Measurements from ENCODE around the gene ABCC2. TPM values are rescaled to one million over a fixed set of nuclear protein-coding genes. Genes with fewer than 3 reads are reported as not detected.
"Not testable (repeated sequence)": the region's sequence is repeated elsewhere in the genome, so short reads cannot be mapped to it uniquely, and the experiment has no call there.

Gene ABCC2
- total and polyA plus RNA-seq, 2 donors (not counting 1 experiment from before 2014, with no cell fraction given) = 4.2 to 7.0 TPM

DNA sequence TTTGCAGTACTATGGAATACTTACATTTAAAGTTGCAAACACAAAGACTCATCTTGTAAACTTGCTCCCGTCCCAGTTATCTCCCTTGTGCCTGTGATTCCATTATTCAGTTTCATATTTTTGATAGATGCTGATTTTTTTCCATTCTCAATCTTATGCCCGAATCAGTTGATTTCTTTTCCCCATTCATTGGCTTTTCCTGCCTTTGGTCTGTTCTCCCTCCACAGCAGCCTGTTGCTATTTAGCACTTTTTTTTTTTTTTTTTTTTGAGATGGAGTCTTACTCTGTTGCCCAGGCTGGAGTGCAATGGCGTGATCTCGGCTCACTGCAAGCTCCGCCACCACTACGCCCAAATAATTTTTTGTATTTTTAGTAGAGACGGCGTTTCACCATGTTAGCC is 78.0 kb downstream of the ABCC2 start:
- Mint-ChIP-seq H3K27me3 (peaks cover 15% of the 10 kb centered on the region), H3K4me1 (no peaks in the 10 kb centered on the region), H3K27ac (no peak overlapping the region), H3K9me3 (ENCODE audit: insufficient read depth) (no peaks in the 10 kb centered on the region), H3K4me3 (no peak overlapping the region)
- CTCF ChIA-PET = interaction anchor here (1.2 to 4.9 kb wide), 3 partner anchors 15 to 186 kb away, joined by 4 to 28 read pairs (median 7); no protein-coding TSS in a partner anchor
- ATAC-seq (ENCODE audit: low read depth) (no peak), DNase-seq (no peak)
- Histone ChIP-seq H3K36me3 (replicated peaks in 1 of 2; ENCODE audit: control extremely low read depth in 1 of 2, control insufficient read depth in 1 of 2, extremely low read depth in 1 of 2, insufficient read depth in 2 of 2, low read length in 1 of 2) (no peaks in the 10 kb centered on the region), H3K4me2 (replicated peaks; ENCODE audit: low read depth, low read length, poor library complexity, severe bottlenecking) (no peak overlapping the region), H3K4me1 (ENCODE audit: control insufficient read depth in 2 of 2, insufficient read depth in 2 of 2, low read length in 2 of 2) (no peaks in the 10 kb centered on the region), H4K20me1 (ENCODE audit: control insufficient read depth, insufficient read depth, low read length, poor library complexity, severe bottlenecking) (no peaks in the 10 kb centered on the region), H3K9me3 (ENCODE audit: control extremely low read depth in 1 of 3, control insufficient read depth in 2 of 3, insufficient read depth in 1 of 3, low read length in 2 of 3) (no peaks in the 10 kb centered on the region), H3K4me3 (ENCODE audit: control extremely low read depth in 1 of 5, extremely low read depth in 1 of 5, insufficient read depth in 1 of 5, low read depth in 2 of 5, low read length in 4 of 5) (no peak overlapping the region), H3K9ac (ENCODE audit: low read length) (no peak overlapping the region), H2AFZ (ENCODE audit: insufficient read depth, low read depth, low read length, poor library complexity, severe bottlenecking) (no peak overlapping the region), H3K79me2 (ENCODE audit: control insufficient read depth, insufficient read depth, low read length) (no peaks in the 10 kb centered on the region), H3K27ac (ENCODE audit: low read length in 2 of 2) (no peak overlapping the region), H3K27me3 (replicated peaks in 1 of 4; ENCODE audit: control extremely low read depth in 1 of 4, control insufficient read depth in 3 of 4, insufficient read depth in 4 of 4, low read length in 3 of 4) (no peaks in the 10 kb centered on the region)
- intact Hi-C loops (cut with micrococcal nuclease) = no loop called here
- 87% methylated on average over 4 of the region's 8 CpGs for WGBS (ENCODE audit: insufficient coverage)
- TF ChIP-seq EZH2 (IDR thresholded peaks at IDR 0.05; ENCODE audit: borderline replicate concordance, insufficient read depth, low read depth, low read length, poor library complexity, severe bottlenecking) = no peak
- TF ChIP-seq, protein P1, sequence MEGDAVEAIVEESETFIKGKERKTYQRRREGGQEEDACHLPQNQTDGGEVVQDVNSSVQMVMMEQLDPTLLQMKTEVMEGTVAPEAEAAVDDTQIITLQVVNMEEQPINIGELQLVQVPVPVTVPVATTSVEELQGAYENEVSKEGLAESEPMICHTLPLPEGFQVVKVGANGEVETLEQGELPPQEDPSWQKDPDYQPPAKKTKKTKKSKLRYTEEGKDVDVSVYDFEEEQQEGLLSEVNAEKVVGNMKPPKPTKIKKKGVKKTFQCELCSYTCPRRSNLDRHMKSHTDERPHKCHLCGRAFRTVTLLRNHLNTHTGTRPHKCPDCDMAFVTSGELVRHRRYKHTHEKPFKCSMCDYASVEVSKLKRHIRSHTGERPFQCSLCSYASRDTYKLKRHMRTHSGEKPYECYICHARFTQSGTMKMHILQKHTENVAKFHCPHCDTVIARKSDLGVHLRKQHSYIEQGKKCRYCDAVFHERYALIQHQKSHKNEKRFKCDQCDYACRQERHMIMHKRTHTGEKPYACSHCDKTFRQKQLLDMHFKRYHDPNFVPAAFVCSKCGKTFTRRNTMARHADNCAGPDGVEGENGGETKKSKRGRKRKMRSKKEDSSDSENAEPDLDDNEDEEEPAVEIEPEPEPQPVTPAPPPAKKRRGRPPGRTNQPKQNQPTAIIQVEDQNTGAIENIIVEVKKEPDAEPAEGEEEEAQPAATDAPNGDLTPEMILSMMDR (IDR thresholded peaks at IDR 0.05) = no peak
- POLR2A ChIA-PET = no interaction called here

DNA sequence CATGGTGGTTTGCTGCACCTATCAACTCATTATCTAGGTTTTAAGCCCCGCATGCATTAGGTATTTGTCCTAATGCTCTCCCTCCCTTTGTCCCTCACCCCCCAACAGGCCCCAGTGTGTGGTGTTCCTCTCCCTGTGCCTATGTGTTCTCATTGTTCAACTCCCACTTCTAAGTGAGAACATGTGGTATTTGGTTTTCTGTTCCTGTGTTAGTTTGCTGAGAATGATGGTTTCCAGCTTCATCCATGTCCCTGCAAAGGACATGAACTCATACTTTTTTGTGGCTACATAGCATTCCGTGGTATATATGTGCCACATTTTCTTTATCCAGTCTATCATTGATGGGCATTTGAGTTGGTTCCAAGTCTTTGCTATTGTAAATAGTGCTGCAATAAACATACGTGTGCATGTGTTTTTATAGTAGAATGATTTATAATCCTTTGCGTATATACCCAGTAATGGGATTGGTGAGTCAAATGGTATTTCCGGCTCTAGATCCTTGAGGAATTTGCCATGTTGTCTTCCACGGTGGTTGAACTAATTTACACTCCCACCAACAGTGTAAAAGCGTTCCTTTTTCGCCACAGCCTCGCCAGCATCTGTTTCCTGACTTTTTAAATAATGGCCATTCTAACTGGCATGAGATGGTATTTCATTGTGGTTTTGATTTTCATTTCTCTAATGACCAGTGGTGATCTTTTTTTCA is 81.2 kb downstream of the ABCC2 start:
- H3K27ac Mint-ChIP-seq; H3K4me1 ChIP-seq (ENCODE audit: control insufficient read depth in 2 of 2, insufficient read depth in 2 of 2, low read length in 2 of 2); H3K27me3 ChIP-seq (replicated peaks in 1 of 4; ENCODE audit: control extremely low read depth in 1 of 4, control insufficient read depth in 3 of 4, insufficient read depth in 4 of 4, low read length in 3 of 4); H3K4me1 Mint-ChIP-seq; H3K4me3 Mint-ChIP-seq; H4K20me1 ChIP-seq (ENCODE audit: control insufficient read depth, insufficient read depth, low read length, poor library complexity, severe bottlenecking); CTCF ChIA-PET; H2AFZ ChIP-seq (ENCODE audit: insufficient read depth, low read depth, low read length, poor library complexity, severe bottlenecking); ATAC-seq (ENCODE audit: low read depth); H3K9me3 ChIP-seq (ENCODE audit: control extremely low read depth in 1 of 3, control insufficient read depth in 2 of 3, insufficient read depth in 1 of 3, low read length in 2 of 3); H3K4me3 ChIP-seq (ENCODE audit: control extremely low read depth in 1 of 5, extremely low read depth in 1 of 5, insufficient read depth in 1 of 5, low read depth in 2 of 5, low read length in 4 of 5); POLR2A ChIA-PET; H3K27ac ChIP-seq (ENCODE audit: low read length in 2 of 2); H3K9ac ChIP-seq (ENCODE audit: low read length); H3K4me2 ChIP-seq (replicated peaks; ENCODE audit: low read depth, low read length, poor library complexity, severe bottlenecking); H3K9me3 Mint-ChIP-seq (ENCODE audit: insufficient read depth); H3K79me2 ChIP-seq (ENCODE audit: control insufficient read depth, insufficient read depth, low read length); DNase-seq; H3K36me3 ChIP-seq (replicated peaks in 1 of 2; ENCODE audit: control extremely low read depth in 1 of 2, control insufficient read depth in 1 of 2, extremely low read depth in 1 of 2, insufficient read depth in 2 of 2, low read length in 1 of 2); intact Hi-C loops (cut with micrococcal nuclease): not testable (repeated sequence)
- peaks cover 41% of the 10 kb centered on the region for H3K27me3 Mint-ChIP-seq
- WGBS (ENCODE audit: insufficient coverage) = 80% methylated on average over 1 of the region's 9 CpGs

DNA sequence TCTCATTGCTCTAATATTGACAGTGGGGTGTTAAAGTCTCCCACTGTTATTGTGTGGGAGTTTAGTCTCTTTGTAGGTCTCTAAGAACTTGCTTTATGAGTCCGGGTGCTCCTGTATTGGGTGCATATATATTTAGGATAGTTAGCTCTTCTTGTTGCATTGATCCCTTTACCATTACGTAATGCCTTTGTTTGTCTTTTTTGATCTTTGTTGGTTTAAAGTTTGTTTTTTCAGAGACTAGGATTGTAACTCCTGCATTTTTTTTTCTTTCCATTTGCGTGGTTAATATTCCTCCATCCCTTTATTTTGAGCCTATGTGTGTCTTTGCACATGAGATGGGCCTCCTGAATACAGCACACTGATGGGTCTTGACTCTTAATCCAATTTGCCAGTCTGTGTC is 84.8 kb downstream of the ABCC2 start:
- CTCF ChIA-PET = not testable (repeated sequence)

More for the DNA sequence above, 84.8 kb downstream of the ABCC2 start:
- H3K4me2 ChIP-seq (replicated peaks; ENCODE audit: low read depth, low read length, poor library complexity, severe bottlenecking); H3K27ac ChIP-seq (ENCODE audit: low read length in 2 of 2); ATAC-seq (ENCODE audit: low read depth); H3K4me3 ChIP-seq (ENCODE audit: control extremely low read depth in 1 of 5, extremely low read depth in 1 of 5, insufficient read depth in 1 of 5, low read depth in 2 of 5, low read length in 4 of 5); intact Hi-C loops (cut with micrococcal nuclease); H3K4me1 Mint-ChIP-seq; H3K4me1 ChIP-seq (ENCODE audit: control insufficient read depth in 2 of 2, insufficient read depth in 2 of 2, low read length in 2 of 2); H3K36me3 ChIP-seq (replicated peaks in 1 of 2; ENCODE audit: control extremely low read depth in 1 of 2, control insufficient read depth in 1 of 2, extremely low read depth in 1 of 2, insufficient read depth in 2 of 2, low read length in 1 of 2); POLR2A ChIA-PET; H4K20me1 ChIP-seq (ENCODE audit: control insufficient read depth, insufficient read depth, low read length, poor library complexity, severe bottlenecking); DNase-seq; H2AFZ ChIP-seq (ENCODE audit: insufficient read depth, low read depth, low read length, poor library complexity, severe bottlenecking); H3K4me3 Mint-ChIP-seq; H3K9ac ChIP-seq (ENCODE audit: low read length); H3K9me3 Mint-ChIP-seq (ENCODE audit: insufficient read depth); H3K79me2 ChIP-seq (ENCODE audit: control insufficient read depth, insufficient read depth, low read length); H3K9me3 ChIP-seq (ENCODE audit: control extremely low read depth in 1 of 3, control insufficient read depth in 2 of 3, insufficient read depth in 1 of 3, low read length in 2 of 3); H3K27ac Mint-ChIP-seq: not testable (repeated sequence)
- WGBS (ENCODE audit: insufficient coverage) = no CpG with 5 or more reads among the region's 3 CpGs
- peaks cover 0 to 21% (median 4%) of the 10 kb centered on the region in 4 experiments for H3K27me3 ChIP-seq (replicated peaks in 1 of 4; ENCODE audit: control extremely low read depth in 1 of 4, control insufficient read depth in 3 of 4, insufficient read depth in 4 of 4, low read length in 3 of 4)
- peaks cover 50% of the 10 kb centered on the region for H3K27me3 Mint-ChIP-seq
